HG03060 (cell line): ENCODE results near the gene CNOT4.
"Not testable (repeated sequence)": the region's sequence is repeated elsewhere in the genome, so short reads cannot be mapped to it uniquely, and the experiment has no call there.

ENCODE experiments used
- ATAC-seq: cut with Tn5 transposase; IDR thresholded peaks from one replicate; pipeline ENCODE4 v1.9.1; 2021; ENCODE audit warnings: low read depth, moderate number of reproducible peaks; ENCODE audit not compliant: unreplicated experiment

Gene CNOT4

GRCh38 chr7:135517060-135517459 is 7.2 kb upstream of the CNOT4 start:
- no peak for ATAC-seq

GRCh38 chr7:135514856-135515255 is 5.0 kb upstream of the CNOT4 start:
- ATAC-seq: no peak

GRCh38 chr7:135512135-135512887 is 2.4 kb upstream of the CNOT4 start:
- peak; percentile 42 for ATAC-seq

- no peak for ATAC-seq
Measured at GRCh38 chr7:135510592-135511183, 786 bp upstream of the CNOT4 start.

- no peak for ATAC-seq
Measured at GRCh38 chr7:135509589-135509838, 388 bp downstream of the CNOT4 start.

- ATAC-seq: no peak
Measured at GRCh38 chr7:135508883-135509588, 866 bp downstream of the CNOT4 start.

GRCh38 chr7:135501402-135501801 is 8.5 kb downstream of the CNOT4 start:
- no peak for ATAC-seq

- ATAC-seq: no peak
Measured at GRCh38 chr7:135499818-135500217, 10.1 kb downstream of the CNOT4 start.

- ATAC-seq: not testable (repeated sequence)
Measured at GRCh38 chr7:135497161-135497560, 12.7 kb downstream of the CNOT4 start.

GRCh38 chr7:135493362-135493761 is 16.5 kb downstream of the CNOT4 start:
- ATAC-seq: no peak

- ATAC-seq: no peak
Measured at GRCh38 chr7:135492151-135492550, 17.8 kb downstream of the CNOT4 start.

- no peak for ATAC-seq
Measured at GRCh38 chr7:135490783-135491182, 19.1 kb downstream of the CNOT4 start.

GRCh38 chr7:135489791-135490190 is 20.1 kb downstream of the CNOT4 start:
- no peak for ATAC-seq

GRCh38 chr7:135486261-135486920 is 23.5 kb downstream of the CNOT4 start:
- ATAC-seq: no peak

- ATAC-seq: no peak
Measured at GRCh38 chr7:135481598-135481979, 28.3 kb downstream of the CNOT4 start.

GRCh38 chr7:135480966-135481597 is 28.8 kb downstream of the CNOT4 start:
- no peak for ATAC-seq

- ATAC-seq: no peak
Measured at GRCh38 chr7:135475521-135475920, 34.4 kb downstream of the CNOT4 start.

GRCh38 chr7:135469705-135470104 is 40.2 kb downstream of the CNOT4 start:
- not testable (repeated sequence) for ATAC-seq

- ATAC-seq: peak; percentile 64
Measured at GRCh38 chr7:135467207-135467711, 42.6 kb downstream of the CNOT4 start.

- peak; percentile 22 for ATAC-seq
Measured at GRCh38 chr7:135466442-135467206, 43.3 kb downstream of the CNOT4 start.
